Neural cell (in vitro differentiated cells): Measurements from ENCODE around the gene ATP8B4. TPM values are rescaled to one million over a fixed set of nuclear protein-coding genes. Genes with fewer than 3 reads are reported as not detected.

Experiments used
- H2AFZ ChIP-seq: fragments of 200-600, 300-800 bp; sonication (generic), shearing (Covaris generic); 2 replicates; pipeline ENCODE4 v1.6.0; 2014; ENCODE audit warnings: low read depth, mild to moderate bottlenecking, antibody characterized with exemption, low read length, moderate library complexity
- H3F3A ChIP-seq: fragments of 200-600 bp; shearing (Covaris generic); 2 replicates; pipeline ENCODE4 v1.6.1; 2016; ENCODE audit warnings: mild to moderate bottlenecking, moderate library complexity, mixed read lengths, antibody characterized with exemption, low read length; ENCODE audit not compliant: insufficient read depth, poor library complexity, severe bottlenecking
- H3K27ac ChIP-seq: fragments of 200-600, 300-800 bp; sonication (generic), shearing (Covaris generic); 2 replicates; pipeline ENCODE4 v1.5.1; 2014; ENCODE audit warnings: mild to moderate bottlenecking, low read length, moderate library complexity
- H3K27me3 ChIP-seq: fragments of 300-800, 200-600 bp; sonication (generic), shearing (Covaris generic); 2 replicates; pipeline ENCODE4 v1.6.0; 2014; ENCODE audit warnings: mild to moderate bottlenecking, low read depth, low read length, moderate library complexity; ENCODE audit not compliant: insufficient read depth
- H3K36me3 ChIP-seq: fragments of 300-800, 200-600 bp; sonication (generic), shearing (Covaris generic); 2 replicates; pipeline ENCODE4 v1.5.1; 2014; ENCODE audit warnings: mild to moderate bottlenecking, antibody characterized with exemption, low read length, moderate library complexity; ENCODE audit not compliant: insufficient read depth
- H3K4me2 ChIP-seq: fragments of 300-800, 200-600 bp; sonication (generic), shearing (Covaris generic); 2 replicates; pipeline ENCODE4 v1.6.0; 2014; ENCODE audit warnings: mild to moderate bottlenecking, low read length
- H3K4me3 ChIP-seq: fragments of 300-800, 200-600 bp; sonication (generic), shearing (Covaris generic); 2 replicates; pipeline ENCODE4 v1.5.1; 2014; ENCODE audit warnings: mild to moderate bottlenecking, low read length, moderate library complexity
- H3K79me2 ChIP-seq: fragments of 200-600 bp; shearing (Covaris generic); replicated peaks from 2 replicates; pipeline ENCODE4 v1.6.0; 2014; ENCODE audit warnings: mild to moderate bottlenecking, low read length, moderate library complexity; ENCODE audit not compliant: insufficient read depth
- H3K9ac ChIP-seq: fragments of 300-800, 200-600 bp; sonication (generic), shearing (Covaris generic); 2 replicates; pipeline ENCODE4 v1.6.1; 2016; ENCODE audit warnings: mild to moderate bottlenecking, low read length, mixed read lengths
- H3K9me2 ChIP-seq: fragments of 200-600 bp; shearing (Covaris generic); 2 replicates; pipeline ENCODE4 v1.6.1; 2016; ENCODE audit warnings: mild to moderate bottlenecking, low read length, mixed read lengths; ENCODE audit not compliant: insufficient read depth
- H3K9me3 ChIP-seq: fragments of 200-600, 300-800 bp; sonication (generic), shearing (Covaris generic); 2 replicates; pipeline ENCODE4 v1.6.1; 2016; ENCODE audit warnings: mild to moderate bottlenecking, mixed run types, low read length, moderate library complexity, mixed read lengths
- H4K20me1 ChIP-seq: fragments of 200-600 bp; shearing (Covaris generic); 2 replicates; pipeline ENCODE4 v1.6.1; 2016; ENCODE audit warnings: mild to moderate bottlenecking, mixed run types; ENCODE audit not compliant: insufficient read depth
- CTCF ChIP-seq: fragments of 450-650 bp; IDR thresholded peaks from 2 replicates; pipeline ENCODE4 v1.5.1; 2014; ENCODE audit warnings: antibody characterized with exemption, mild to moderate bottlenecking, moderate library complexity; ENCODE audit not compliant: poor library complexity, severe bottlenecking
- EP300 ChIP-seq: fragments of 450-650 bp; conservative IDR thresholded peaks from 2 replicates; pipeline ENCODE4 v1.6.1; 2014; ENCODE audit warnings: antibody characterized with exemption, mild to moderate bottlenecking, moderate library complexity; ENCODE audit not compliant: poor library complexity, severe bottlenecking
- EZH2 ChIP-seq: fragments of 200-600, 300-800 bp; shearing (Covaris generic), sonication (generic); IDR thresholded peaks from 2 replicates; pipeline ENCODE4 v1.6.1; 2014; ENCODE audit warnings: antibody characterized with exemption, low read length, borderline replicate concordance, mild to moderate bottlenecking; ENCODE audit not compliant: insufficient read depth, poor library complexity, severe bottlenecking
- MXI1 ChIP-seq: fragments of 450-650 bp; conservative IDR thresholded peaks from 2 replicates; pipeline ENCODE4 v1.6.1; 2014; ENCODE audit warnings: antibody characterized with exemption, mild to moderate bottlenecking; ENCODE audit not compliant: poor library complexity, severe bottlenecking
- POLR2AphosphoS5 ChIP-seq: IDR thresholded peaks from 2 replicates; pipeline ENCODE4 v1.6.1; 2012
- RAD21 ChIP-seq: fragments of 450-650 bp; conservative IDR thresholded peaks from 2 replicates; pipeline ENCODE4 v1.6.1; 2014; ENCODE audit warnings: antibody characterized with exemption, mild to moderate bottlenecking, moderate library complexity
- SMC3 ChIP-seq: fragments of 450-650 bp; conservative IDR thresholded peaks from 2 replicates; pipeline ENCODE4 v1.6.1; 2014; ENCODE audit warnings: antibody characterized with exemption, mild to moderate bottlenecking, moderate library complexity; ENCODE audit not compliant: poor library complexity
- TAF1 ChIP-seq: IDR thresholded peaks from 2 replicates; pipeline ENCODE4 v1.6.1; 2012; ENCODE audit warnings: low read depth
- polyA plus RNA-seq: library from polyadenylated mRNA; depleted of rRNA; stranded (reverse); fragments of >200 nt; gene quantifications from 2 replicates; pipeline ENCODE4 v1.2.3, GENCODE V29; 2014
- TF ChIP-seq, protein P1 (sequence below): IDR thresholded peaks from 2 replicates; pipeline ENCODE4 v1.6.1; 2012; ENCODE audit warnings: borderline replicate concordance

ATP8B4 gene
- polyA plus RNA-seq, 1 donor from 2014 or later: 2.9 TPM

GRCh38 chr15:50112488-50113186, 6.4 kb downstream of the ATP8B4 start:
- Histone ChIP-seq H3K4me2 (no peak overlapping the region), H3F3A (no peaks in the 10 kb centered on the region), H2AFZ (no peak overlapping the region), H4K20me1 (no peaks in the 10 kb centered on the region), H3K36me3 (no peaks in the 10 kb centered on the region), H3K27me3 (no peaks in the 10 kb centered on the region), H3K9me2 (no peaks in the 10 kb centered on the region), H3K79me2 (no peaks in the 10 kb centered on the region), H3K9me3 (no peaks in the 10 kb centered on the region), H3K4me3 (no peak overlapping the region), H3K9ac (no peak overlapping the region), H3K27ac (no peak overlapping the region)
- TF ChIP-seq POLR2AphosphoS5 (no peak), MXI1 (no peak), EP300 (no peak), TAF1 (no peak), SMC3 (no peak), CTCF (no peak)

DNA sequence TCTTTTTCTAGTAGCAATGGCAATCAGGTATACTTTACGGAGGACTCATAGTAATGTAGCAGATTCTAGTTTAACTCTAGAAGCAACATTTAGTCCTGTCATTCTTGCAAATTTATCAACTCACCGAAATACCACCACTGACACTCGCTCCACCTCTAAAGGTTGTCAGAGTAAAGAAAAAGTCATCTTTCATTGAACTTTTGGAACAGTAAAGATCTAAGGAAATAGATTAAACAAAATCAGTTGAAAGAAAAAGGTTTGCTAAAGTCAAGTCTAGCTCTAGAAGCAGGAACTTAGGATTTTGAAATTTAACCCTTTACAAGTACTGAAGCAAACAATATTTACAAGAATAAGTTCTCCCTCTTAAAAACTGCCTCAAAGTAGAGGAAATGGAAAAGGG, 8.7 kb downstream of the ATP8B4 start:
- H3K9me2 ChIP-seq: no peaks in the 10 kb centered on the region
- H3K27ac ChIP-seq: no peak overlapping the region
- H3K4me2 ChIP-seq: no peak overlapping the region
- H4K20me1 ChIP-seq: no peaks in the 10 kb centered on the region
- no peaks in the 10 kb centered on the region for H3F3A ChIP-seq
- no peak overlapping the region for H3K4me3 ChIP-seq
- no peak overlapping the region for H2AFZ ChIP-seq
- TF ChIP-seq RAD21 (no peak), CTCF (no peak), TAF1 (no peak), EP300 (no peak), EZH2 (no peak), SMC3 (no peak), MXI1 (no peak), POLR2AphosphoS5 (no peak)
- TF ChIP-seq, protein P1, sequence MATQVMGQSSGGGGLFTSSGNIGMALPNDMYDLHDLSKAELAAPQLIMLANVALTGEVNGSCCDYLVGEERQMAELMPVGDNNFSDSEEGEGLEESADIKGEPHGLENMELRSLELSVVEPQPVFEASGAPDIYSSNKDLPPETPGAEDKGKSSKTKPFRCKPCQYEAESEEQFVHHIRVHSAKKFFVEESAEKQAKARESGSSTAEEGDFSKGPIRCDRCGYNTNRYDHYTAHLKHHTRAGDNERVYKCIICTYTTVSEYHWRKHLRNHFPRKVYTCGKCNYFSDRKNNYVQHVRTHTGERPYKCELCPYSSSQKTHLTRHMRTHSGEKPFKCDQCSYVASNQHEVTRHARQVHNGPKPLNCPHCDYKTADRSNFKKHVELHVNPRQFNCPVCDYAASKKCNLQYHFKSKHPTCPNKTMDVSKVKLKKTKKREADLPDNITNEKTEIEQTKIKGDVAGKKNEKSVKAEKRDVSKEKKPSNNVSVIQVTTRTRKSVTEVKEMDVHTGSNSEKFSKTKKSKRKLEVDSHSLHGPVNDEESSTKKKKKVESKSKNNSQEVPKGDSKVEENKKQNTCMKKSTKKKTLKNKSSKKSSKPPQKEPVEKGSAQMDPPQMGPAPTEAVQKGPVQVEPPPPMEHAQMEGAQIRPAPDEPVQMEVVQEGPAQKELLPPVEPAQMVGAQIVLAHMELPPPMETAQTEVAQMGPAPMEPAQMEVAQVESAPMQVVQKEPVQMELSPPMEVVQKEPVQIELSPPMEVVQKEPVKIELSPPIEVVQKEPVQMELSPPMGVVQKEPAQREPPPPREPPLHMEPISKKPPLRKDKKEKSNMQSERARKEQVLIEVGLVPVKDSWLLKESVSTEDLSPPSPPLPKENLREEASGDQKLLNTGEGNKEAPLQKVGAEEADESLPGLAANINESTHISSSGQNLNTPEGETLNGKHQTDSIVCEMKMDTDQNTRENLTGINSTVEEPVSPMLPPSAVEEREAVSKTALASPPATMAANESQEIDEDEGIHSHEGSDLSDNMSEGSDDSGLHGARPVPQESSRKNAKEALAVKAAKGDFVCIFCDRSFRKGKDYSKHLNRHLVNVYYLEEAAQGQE: no peak
- no peak overlapping the region for H3K9ac ChIP-seq
- no peaks in the 10 kb centered on the region for H3K79me2 ChIP-seq
- H3K27me3 ChIP-seq: no peaks in the 10 kb centered on the region
- H3K9me3 ChIP-seq: no peaks in the 10 kb centered on the region
- H3K36me3 ChIP-seq: no peaks in the 10 kb centered on the region
